Hepatocyte (in vitro differentiated cells): ENCODE data around the gene F8. TPM values are rescaled to one million over a fixed set of nuclear protein-coding genes. Genes with fewer than 3 reads are reported as not detected.

Source experiments
- DNase-seq: peaks from one replicate; pipeline ENCODE4 v3.0.0-alpha.2; 2016; ENCODE audit warnings: low spot score
- H2AFZ ChIP-seq: fragments of 200-600 bp; sonication (generic); 2 replicates; pipeline ENCODE4 v1.6.0; 2016; ENCODE audit warnings: antibody characterized with exemption, mild to moderate bottlenecking
- H3K27ac ChIP-seq: fragments of 200-600 bp; sonication (generic); 2 replicates; pipeline ENCODE4 v1.5.1; 2016; ENCODE audit warnings: mild to moderate bottlenecking
- H3K27me3 ChIP-seq: fragments of 200-600 bp; sonication (generic); 2 replicates; pipeline ENCODE4 v1.6.1; 2016
- H3K36me3 ChIP-seq: fragments of 200-600 bp; sonication (generic); replicated peaks from 2 replicates; pipeline ENCODE4 v1.5.1; 2016; ENCODE audit warnings: low read depth; ENCODE audit not compliant: insufficient read depth
- H3K4me1 ChIP-seq: fragments of 200-600 bp; sonication (generic); 2 replicates; pipeline ENCODE4 v1.5.1; 2016; ENCODE audit warnings: mild to moderate bottlenecking, moderate library complexity; ENCODE audit not compliant: insufficient read depth
- H3K4me2 ChIP-seq: fragments of 200-600 bp; sonication (generic); 2 replicates; pipeline ENCODE4 v1.6.0; 2016
- H3K4me3 ChIP-seq: fragments of 200-600 bp; sonication (generic); 2 replicates; pipeline ENCODE4 v1.5.1; 2016; ENCODE audit warnings: mild to moderate bottlenecking
- H3K79me2 ChIP-seq: fragments of 200-600 bp; sonication (generic); 2 replicates; pipeline ENCODE4 v1.6.0; 2017; ENCODE audit warnings: mild to moderate bottlenecking
- H3K9me2 ChIP-seq: fragments of 200-600 bp; sonication (generic); replicated peaks from 2 replicates; pipeline ENCODE4 v1.6.0; 2017; ENCODE audit warnings: mild to moderate bottlenecking; ENCODE audit not compliant: insufficient read depth
- H3K9me3 ChIP-seq: fragments of 200-600 bp; sonication (generic); 2 replicates; pipeline ENCODE4 v1.5.1; 2016; ENCODE audit warnings: low read depth, mild to moderate bottlenecking
- H4K20me1 ChIP-seq: fragments of 200-600 bp; sonication (generic); 2 replicates; pipeline ENCODE4 v1.6.0; 2016; ENCODE audit warnings: mild to moderate bottlenecking; ENCODE audit not compliant: insufficient read depth, poor library complexity, severe bottlenecking
- EZH2 ChIP-seq: fragments of 200-600 bp; sonication (generic); IDR thresholded peaks from 2 replicates; pipeline ENCODE4 v1.6.1; 2016; ENCODE audit warnings: antibody characterized with exemption, mild to moderate bottlenecking, borderline replicate concordance
- EZH2phosphoT487 ChIP-seq: fragments of 200-600 bp; sonication (generic); IDR thresholded peaks from one replicate; pipeline ENCODE4 v1.6.1; 2018; ENCODE audit warnings: antibody characterized with exemption, mild to moderate bottlenecking, low read depth, moderate library complexity; ENCODE audit not compliant: unreplicated experiment, severe bottlenecking
- WGBS: methylation state at CpG from one replicate; pipeline ENCODE4 v1.1.6; 2016; ENCODE audit warnings: low lambda C conversion rate; ENCODE audit errors: missing lambda C conversion rate; 5-methylcytosine and 5-hydroxymethylcytosine counted together
- polyA plus RNA-seq: library from polyadenylated mRNA; unstranded; fragments of >200 nt; fragmentation: Nextera tagmentation; extraction: Ambion mirVana; gene quantifications from 2 replicates; pipeline ENCODE4 v1.2.1, GENCODE V29; 2016
- total RNA-seq: library from RNA; depleted of rRNA; stranded (reverse); fragments of >200 nt; gene quantifications from 2 replicates; pipeline ENCODE4 v1.2.3, GENCODE V29; 2014
- TF ChIP-seq, protein P1 (sequence below): fragments of 200-600 bp; sonication (generic); IDR thresholded peaks from 2 replicates; pipeline ENCODE4 v1.5.1; 2016; ENCODE audit warnings: antibody characterized with exemption, mild to moderate bottlenecking; ENCODE audit not compliant: poor library complexity

F8 gene
- total RNA-seq (1.4 and 2.1 TPM in 2 replicates), polyA plus RNA-seq (0.92 and 1.7 TPM in 2 replicates)

DNA sequence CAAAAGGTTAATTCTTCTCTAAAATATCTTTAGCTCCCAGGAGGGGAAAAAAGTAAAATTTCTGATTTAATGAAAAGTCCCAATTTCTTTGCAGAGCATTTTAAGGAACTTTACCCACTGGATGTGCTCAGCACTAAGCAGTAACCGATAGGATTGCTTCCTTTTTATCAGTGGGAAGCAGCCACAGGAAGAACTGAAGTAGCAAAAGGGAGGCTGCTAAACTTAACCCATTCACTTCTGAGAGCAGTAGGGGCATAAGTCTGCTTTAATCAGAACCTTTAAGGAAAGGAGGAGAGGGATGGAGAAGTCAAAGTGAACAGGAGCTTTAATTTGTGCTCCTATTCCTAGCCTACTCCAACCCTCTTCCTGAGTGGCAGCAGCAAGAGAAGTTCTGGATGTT is at the start of gene F8:
F8 (minus strand) TSS at position 139 of the 400 bp plus-strand sequence. CDS start 171 bp downstream, outside the sequence.
- Histone ChIP-seq H3K4me2 (no peak within 1 kb of the TSS), H3K9me2 (no peaks in the 10 kb centered on the region), H4K20me1 (no peaks in the 10 kb centered on the region), H3K27me3 (no peaks in the 10 kb centered on the region), H3K4me1 (no peaks in the 10 kb centered on the region), H2AFZ (no peak within 1 kb of the TSS), H3K79me2 (no peaks in the 10 kb centered on the region), H3K9me3 (no peaks in the 10 kb centered on the region), H3K4me3 (no peak within 1 kb of the TSS), H3K36me3 (no peaks in the 10 kb centered on the region), H3K27ac (no peak within 1 kb of the TSS)
- no peak for DNase-seq
- WGBS = 36% methylated on average over 1 of the region's 1 CpG
- TF ChIP-seq EZH2phosphoT487 (no peak), EZH2 (no peak)
- TF ChIP-seq, protein P1, sequence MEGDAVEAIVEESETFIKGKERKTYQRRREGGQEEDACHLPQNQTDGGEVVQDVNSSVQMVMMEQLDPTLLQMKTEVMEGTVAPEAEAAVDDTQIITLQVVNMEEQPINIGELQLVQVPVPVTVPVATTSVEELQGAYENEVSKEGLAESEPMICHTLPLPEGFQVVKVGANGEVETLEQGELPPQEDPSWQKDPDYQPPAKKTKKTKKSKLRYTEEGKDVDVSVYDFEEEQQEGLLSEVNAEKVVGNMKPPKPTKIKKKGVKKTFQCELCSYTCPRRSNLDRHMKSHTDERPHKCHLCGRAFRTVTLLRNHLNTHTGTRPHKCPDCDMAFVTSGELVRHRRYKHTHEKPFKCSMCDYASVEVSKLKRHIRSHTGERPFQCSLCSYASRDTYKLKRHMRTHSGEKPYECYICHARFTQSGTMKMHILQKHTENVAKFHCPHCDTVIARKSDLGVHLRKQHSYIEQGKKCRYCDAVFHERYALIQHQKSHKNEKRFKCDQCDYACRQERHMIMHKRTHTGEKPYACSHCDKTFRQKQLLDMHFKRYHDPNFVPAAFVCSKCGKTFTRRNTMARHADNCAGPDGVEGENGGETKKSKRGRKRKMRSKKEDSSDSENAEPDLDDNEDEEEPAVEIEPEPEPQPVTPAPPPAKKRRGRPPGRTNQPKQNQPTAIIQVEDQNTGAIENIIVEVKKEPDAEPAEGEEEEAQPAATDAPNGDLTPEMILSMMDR = no peak

DNA sequence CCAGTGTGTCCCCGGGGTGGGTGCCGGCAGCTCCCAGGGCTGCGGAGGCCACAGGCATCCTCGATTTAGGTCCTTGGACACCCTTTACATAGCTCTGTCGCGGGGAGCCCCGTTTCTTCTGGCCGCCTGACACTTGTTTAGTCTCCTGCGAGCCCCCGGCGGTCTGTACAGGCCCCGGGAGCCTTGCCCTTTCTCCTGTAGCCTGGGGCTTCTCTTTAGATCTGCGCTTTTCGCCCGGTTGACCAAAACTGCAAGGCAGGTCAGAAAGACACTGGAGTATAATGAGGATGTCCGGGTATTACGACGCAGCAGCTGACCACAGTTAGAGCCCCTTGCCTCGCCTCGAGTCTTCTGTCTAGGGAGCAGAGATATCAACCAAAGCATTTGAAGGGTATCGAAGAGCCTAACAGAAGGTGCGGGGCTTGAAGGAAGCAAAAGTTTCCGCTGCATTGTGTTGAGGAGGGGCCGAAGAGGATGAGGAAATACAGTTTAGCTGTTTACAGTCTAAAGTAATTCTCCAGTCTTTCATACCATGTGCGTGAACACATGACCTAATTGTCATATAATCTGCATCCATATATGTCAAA is 49.3 kb upstream of the F8 start:
- 53% methylated on average over 25 of the region's 25 CpGs for WGBS
- Histone ChIP-seq H3K9me2 (no peaks in the 10 kb centered on the region), H3K4me2 (peak overlapping the region; percentile 83), H3K27ac (peak overlapping the region; percentile 85), H3K79me2 (peaks cover 24% of the 10 kb centered on the region), H3K4me3 (peak overlapping the region; percentile 63), H3K4me1 (peaks cover 6% of the 10 kb centered on the region), H4K20me1 (no peaks in the 10 kb centered on the region), H3K27me3 (no peaks in the 10 kb centered on the region), H3K36me3 (no peaks in the 10 kb centered on the region), H3K9me3 (no peaks in the 10 kb centered on the region), H2AFZ (peak overlapping the region; percentile 78)
- TF ChIP-seq, protein P1 = no peak
- no peak for TF ChIP-seq EZH2phosphoT487
- no peak for DNase-seq

DNA sequence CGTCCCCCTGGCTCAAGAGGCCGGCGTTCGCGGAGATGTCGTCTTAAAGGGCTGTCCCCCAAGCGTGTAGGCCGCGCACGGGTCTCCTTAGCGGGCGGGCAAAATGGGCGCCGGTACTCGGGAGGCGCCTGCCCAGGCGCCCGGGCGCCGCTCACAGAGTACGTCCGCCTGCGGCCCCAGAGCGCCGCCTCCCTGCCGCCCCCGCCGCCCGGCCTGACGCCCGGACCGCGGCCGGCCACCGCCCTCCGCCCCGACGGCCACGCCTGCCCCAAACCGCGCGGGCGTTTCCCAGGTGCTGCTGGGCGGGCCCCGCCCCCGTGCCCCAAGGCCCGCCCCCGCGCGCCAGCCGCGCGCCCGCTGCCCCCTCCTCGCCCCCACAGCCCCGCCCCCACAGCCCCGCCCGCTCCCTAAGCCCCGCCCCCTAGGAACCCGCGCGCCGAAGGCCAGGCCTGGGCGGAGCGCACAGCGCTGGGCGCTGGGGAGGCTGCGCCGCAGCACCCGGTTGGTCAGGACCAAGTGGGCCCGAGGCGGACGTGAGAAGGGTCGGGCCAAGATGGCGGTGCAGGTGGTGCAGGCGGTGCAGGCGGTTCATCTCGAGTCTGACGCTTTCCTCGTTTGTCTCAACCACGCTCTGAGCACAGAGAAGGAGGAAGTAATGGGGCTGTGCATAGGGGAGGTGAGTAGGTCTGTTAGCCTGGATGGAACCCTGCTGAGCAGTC is 48.6 kb upstream of the F8 start, which contains the start of the genes BRCC3, CMC4 and MTCP1:
BRCC3 (plus strand) TSS at position 534 of the 719 bp plus-strand sequence; CDS start at position 554, 20 bp downstream.
CMC4 (minus strand) TSS at position 162 of the 719 bp plus-strand sequence. CDS start 7,113 bp downstream, outside the sequence.
MTCP1 (minus strand) TSS at position 162 of the 719 bp plus-strand sequence. CDS start 5,126 bp downstream, outside the sequence.
- H3K27me3 ChIP-seq = no peaks in the 10 kb centered on the region
- peak; percentile 92 for DNase-seq
- peak within 1 kb of the TSS; percentile 83 for H3K4me2 ChIP-seq
- TF ChIP-seq EZH2phosphoT487 (no peak), EZH2 (no peak)
- TF ChIP-seq, protein P1 = no peak
- peaks cover 24% of the 10 kb centered on the region for H3K79me2 ChIP-seq
- H3K36me3 ChIP-seq = no peaks in the 10 kb centered on the region
- peaks cover 6% of the 10 kb centered on the region for H3K4me1 ChIP-seq
- 37% methylated on average over 46 of the region's 81 CpGs for WGBS
- peak within 1 kb of the TSS; percentile 97 for H3K27ac ChIP-seq
- peak within 1 kb of the TSS; percentile 85 for H2AFZ ChIP-seq
- H3K9me3 ChIP-seq = no peaks in the 10 kb centered on the region
- H4K20me1 ChIP-seq = no peaks in the 10 kb centered on the region
- H3K4me3 ChIP-seq = peak within 1 kb of the TSS; percentile 79
- no peaks in the 10 kb centered on the region for H3K9me2 ChIP-seq
